ENCODE data around the gene CPM.

CPM gene

GRCh38 chr12:68871921-68872320 lies 61.0 kb downstream of the CPM start:
- no peak for DNase-seq (ENCODE audit: low spot score)
- Histone ChIP-seq H3K27ac (no peak overlapping the region), H3K4me3 (no peak overlapping the region)
- TF ChIP-seq CTCF (IDR thresholded peaks at IDR 0.05), result no peak

- Histone ChIP-seq H3K4me3 (no peak overlapping the region), H3K27ac (no peak overlapping the region)
- no peak for TF ChIP-seq CTCF (IDR thresholded peaks at IDR 0.05)
- DNase-seq (ENCODE audit: low spot score), result no peak
These were observed 61.6 kb downstream of the CPM start for GRCh38 chr12:68871396-68871795.

GRCh38 chr12:68870443-68870842 lies 62.5 kb downstream of the CPM start:
- no peak for DNase-seq (ENCODE audit: low spot score)
- H3K27ac ChIP-seq, result no peak overlapping the region
- H3K4me3 ChIP-seq, result no peak overlapping the region
- TF ChIP-seq CTCF (IDR thresholded peaks at IDR 0.05), result no peak

- Histone ChIP-seq H3K27ac (no peak overlapping the region), H3K4me3 (no peak overlapping the region)
- no peak for DNase-seq (ENCODE audit: low spot score)
- no peak for TF ChIP-seq CTCF (IDR thresholded peaks at IDR 0.05)
These were observed 63.0 kb downstream of the CPM start for GRCh38 chr12:68870011-68870410.

GRCh38 chr12:68868043-68868790 lies 64.8 kb downstream of the CPM start:
- H3K27ac ChIP-seq, result no peak overlapping the region
- DNase-seq (ENCODE audit: low spot score), result no peak
- H3K4me3 ChIP-seq, result no peak overlapping the region
- TF ChIP-seq CTCF (IDR thresholded peaks at IDR 0.05), result no peak

GRCh38 chr12:68867606-68868005 lies 65.4 kb downstream of the CPM start:
- no peak overlapping the region for H3K27ac ChIP-seq
- no peak for DNase-seq (ENCODE audit: low spot score)
- TF ChIP-seq CTCF (IDR thresholded peaks at IDR 0.05), result no peak
- H3K4me3 ChIP-seq, result no peak overlapping the region

- Histone ChIP-seq H3K4me3 (no peak overlapping the region), H3K27ac (no peak overlapping the region)
- TF ChIP-seq CTCF (IDR thresholded peaks at IDR 0.05), result no peak
- no peak for DNase-seq (ENCODE audit: low spot score)
These were observed 66.0 kb downstream of the CPM start for GRCh38 chr12:68866950-68867349.
